Endothelial cell of umbilical vein (primary cell): ENCODE measurements around the gene PRKCZ. TPM values are rescaled to one million over a fixed set of nuclear protein-coding genes. Genes with fewer than 3 reads are reported as not detected.

ENCODE experiments used
- BruUV-seq: library from RNA; stranded (reverse); fragments of 400-500 nt; replicated peaks from 2 replicates; lab custom pipeline; 2021; lab: Mats Ljungman, UMichigan
- CTCF ChIA-PET: fragments of 300-600, 350-600 bp; sonication (Branson Sonifier 250); formaldehyde crosslinking; loops from one replicate; lab custom pipeline; 2021; ENCODE audit warnings: antibody characterized with exemption, inconsistent platforms; lab: Charles Lee
- POLR2A ChIA-PET: fragments of 300-600, 350-600 bp; sonication (Branson Sonifier 250); formaldehyde crosslinking; loops from one replicate; lab custom pipeline; 2021; ENCODE audit warnings: antibody characterized with exemption, inconsistent platforms; lab: Charles Lee
- DNase-seq: peaks from one replicate; pipeline ENCODE4 v3.0.0-alpha.2; 2011; ENCODE audit warnings: low read depth, low spot score
- FAIRE-seq: peaks from 2 replicates; lab custom pipeline; 2011; peaks lifted over from hg19 to GRCh38; lab: Jason Lieb, UNC
- H2AFZ ChIP-seq: 2 replicates; pipeline ENCODE4 v1.6.0; 2012; ENCODE audit warnings: low read depth, low read length, control low read depth, inconsistent platforms
- H3K27ac ChIP-seq: 2 replicates; pipeline ENCODE4 v1.5.1; 2011; ENCODE audit warnings: low read depth, mild to moderate bottlenecking, control low read depth, low read length, moderate library complexity; ENCODE audit not compliant: insufficient read depth
- H3K27me3 ChIP-seq, 2 experiments: 2 replicates each; pipeline versions ENCODE4 v1.6.0 to v1.6.1; 2011; ENCODE audit warnings: low read length in 2 of 2, mixed read lengths in 1 of 2; ENCODE audit not compliant: control insufficient read depth in 2 of 2, insufficient read depth in 2 of 2
- H3K36me3 ChIP-seq, 2 experiments: 2 replicates in 1 of 2; 3 replicates in 1 of 2; pipeline ENCODE4 v1.5.1; 2011; ENCODE audit warnings: low read length in 2 of 2, mild to moderate bottlenecking in 1 of 2, moderate library complexity in 1 of 2; ENCODE audit not compliant: control insufficient read depth in 2 of 2, insufficient read depth in 2 of 2; ENCODE audit errors: extremely low read depth in 1 of 2
- H3K4me1 ChIP-seq: 3 replicates; pipeline ENCODE4 v1.5.1; 2011; ENCODE audit warnings: mild to moderate bottlenecking, low read length; ENCODE audit not compliant: control insufficient read depth, insufficient read depth; ENCODE audit errors: extremely low read depth
- H3K4me2 ChIP-seq: 2 replicates; pipeline ENCODE4 v1.6.1; 2011; ENCODE audit warnings: low read length, control low read depth, mixed read lengths; ENCODE audit not compliant: insufficient read depth
- H3K4me3 ChIP-seq, 3 experiments: fragments of 200-600 bp in 1 of 3; sonication (generic), shearing (Covaris generic) in 1 of 3; replicated peaks in 1 of 3; 2 replicates each; pipeline ENCODE4 v1.5.1; 2011 to 2016; ENCODE audit warnings: control low read depth in 3 of 3, low read length in 3 of 3, mild to moderate bottlenecking in 2 of 3, inconsistent platforms in 1 of 3, low read depth in 1 of 3, moderate library complexity in 1 of 3; ENCODE audit not compliant: insufficient read depth in 1 of 3
- H3K79me2 ChIP-seq: 2 replicates; pipeline ENCODE4 v1.6.0; 2012; ENCODE audit warnings: low read length, inconsistent platforms; ENCODE audit not compliant: control insufficient read depth, insufficient read depth
- H3K9ac ChIP-seq: replicated peaks from 2 replicates; pipeline ENCODE3; 2011; ENCODE audit warnings: low read length, control low read depth; ENCODE audit not compliant: insufficient read depth; ENCODE audit errors: extremely low read depth
- H3K9me1 ChIP-seq: replicated peaks from 3 replicates; pipeline ENCODE4 v1.6.0; 2011; ENCODE audit warnings: mild to moderate bottlenecking, low read length; ENCODE audit not compliant: control insufficient read depth, insufficient read depth; ENCODE audit errors: extremely low read depth
- H3K9me3 ChIP-seq: replicated peaks from 2 replicates; pipeline ENCODE4 v1.5.1; 2012; ENCODE audit warnings: low read length, inconsistent platforms; ENCODE audit not compliant: control insufficient read depth, insufficient read depth
- H4K20me1 ChIP-seq: replicated peaks from 2 replicates; pipeline ENCODE3; 2011; ENCODE audit warnings: mild to moderate bottlenecking, low read length; ENCODE audit not compliant: control insufficient read depth, insufficient read depth; ENCODE audit errors: extremely low read depth
- EZH2 ChIP-seq: IDR thresholded peaks from 2 replicates; pipeline ENCODE4 v1.6.1; 2012; ENCODE audit warnings: borderline replicate concordance, low read depth, mild to moderate bottlenecking, moderate library complexity, low read length, inconsistent platforms; ENCODE audit not compliant: severe bottlenecking
- FOS ChIP-seq: IDR thresholded peaks from 2 replicates; pipeline ENCODE4 v1.6.1; 2011; ENCODE audit warnings: mild to moderate bottlenecking, low read length, moderate library complexity, borderline replicate concordance; ENCODE audit not compliant: insufficient read depth
- GATA2 ChIP-seq: IDR thresholded peaks from 2 replicates; pipeline ENCODE4 v1.7.0; 2011; ENCODE audit warnings: low read depth, mild to moderate bottlenecking, moderate library complexity, mixed read lengths, low read length; ENCODE audit not compliant: insufficient read length, insufficient read depth
- JUN ChIP-seq: IDR thresholded peaks from 2 replicates; pipeline ENCODE4 v1.6.1; 2011; ENCODE audit warnings: borderline replicate concordance, low read depth; ENCODE audit not compliant: insufficient read length, insufficient read depth
- MYC ChIP-seq: IDR thresholded peaks from one replicate; pipeline ENCODE4 v1.6.1; 2011; ENCODE audit warnings: mild to moderate bottlenecking, low read depth, low read length
- POLR2A ChIP-seq: IDR thresholded peaks from 2 replicates; pipeline ENCODE4 v1.6.1; 2012; ENCODE audit warnings: low read depth, mild to moderate bottlenecking, control low read depth, low read length
- POLR2AphosphoS5 ChIP-seq: IDR thresholded peaks from 2 replicates; pipeline ENCODE4 v1.6.1; 2012; ENCODE audit warnings: low read depth, mild to moderate bottlenecking, control low read depth, low read length, moderate library complexity; ENCODE audit not compliant: insufficient read depth
- dilution Hi-C: fragments of 300-500 bp; cut with MboI; formaldehyde crosslinking; loops from one replicate; pipeline ENCODE4 v1.15.0; 2019; ENCODE audit warnings: low sequenced_read_pairs; ENCODE audit not compliant: extremely low pct_ligation_motif_present
- intact Hi-C: fragments of 100-400 bp; cut with micrococcal nuclease; formaldehyde crosslinking; loops from one replicate; pipeline ENCODE4 v1.10.0; 2022
- polyA plus RNA-seq, 4 experiments: library from polyadenylated mRNA; depleted of rRNA in 3 of 4; stranded (reverse) in 3 of 4; unstranded in 1 of 4; fragments of >200 nt; gene quantifications; 2 replicates each; pipeline versions ENCODE4 v1.2.1 to v1.2.3, GENCODE V29; 2011 to 2012; ENCODE audit warnings: missing spikeins in 1 of 4
- total RNA-seq: library from RNA; stranded (reverse); gene quantifications from 2 replicates; pipeline ENCODE4 v1.2.3, GENCODE V29; 2021
- TF ChIP-seq, protein P1 (sequence below): IDR thresholded peaks from 2 replicates; pipeline ENCODE4 v1.6.1; 2011; ENCODE audit not compliant: insufficient read depth, insufficient read length
- TF ChIP-seq, protein P2 (sequence below), 2 donors: IDR thresholded peaks; 1 replicate in 1 of 2; 2 replicates in 1 of 2; pipeline ENCODE4 v1.5.1; 2011; ENCODE audit warnings: low read length in 2 of 2, mild to moderate bottlenecking in 2 of 2, moderate library complexity in 2 of 2, control low read depth in 1 of 2, inconsistent platforms in 1 of 2, low read depth in 1 of 2; ENCODE audit not compliant: insufficient read depth in 1 of 2; ENCODE audit errors: extremely low read depth in 1 of 2

PRKCZ gene
- total and polyA plus RNA-seq, 2 donors (not counting 3 experiments of a cell fraction or from before 2014, with no cell fraction given) = 0.22 to 1.7 TPM

DNA sequence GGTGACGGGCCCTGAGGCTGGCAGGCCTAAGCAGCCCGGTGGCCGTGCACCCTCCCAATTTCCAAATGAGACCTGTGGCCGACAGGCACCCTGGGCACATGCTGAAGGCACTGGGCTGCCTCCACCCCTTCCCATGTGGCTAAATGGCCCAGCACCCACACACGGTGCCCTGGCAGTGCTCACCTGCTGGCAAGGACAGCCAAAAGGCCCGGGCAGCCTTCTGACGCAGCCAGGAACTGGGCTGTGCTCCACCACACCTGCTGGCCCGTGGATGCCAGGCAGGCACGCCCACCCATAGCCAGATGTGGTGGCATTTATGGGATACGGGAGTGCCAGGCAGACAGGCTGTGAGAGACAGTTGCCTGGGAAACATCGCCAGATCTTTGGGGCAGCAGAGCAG is 148.4 kb downstream of the PRKCZ start:
- DNase-seq (no peak), FAIRE-seq (no peak)
- Histone ChIP-seq H3K9ac (peak overlapping the region; percentile 14), H2AFZ (peak overlapping the region; percentile 76), H3K9me1 (no peaks in the 10 kb centered on the region), H3K27ac (peak overlapping the region; percentile 21), H3K79me2 (peaks cover under 1% of the 10 kb centered on the region), H4K20me1 (no peaks in the 10 kb centered on the region), H3K36me3 (no peaks in the 10 kb centered on the region), H3K27me3 (no peaks in the 10 kb centered on the region), H3K4me3 (no peak overlapping the region), H3K4me1 (peaks cover 9% of the 10 kb centered on the region), H3K4me2 (no peak overlapping the region), H3K9me3 (no peaks in the 10 kb centered on the region)
- dilution Hi-C loops (loop anchor here (10.0 kb wide), 1 partner anchor 176 kb away; no protein-coding TSS in a partner anchor), intact Hi-C loops (loop anchor here (5.0 to 10.0 kb wide), 3 partner anchors 114 to 1226 kb away; partner anchors contain the start of gene PRXL2B)
- CTCF ChIA-PET = interaction anchor here (0.6 to 12.3 kb wide), 12 partner anchors 9 to 216 kb away, joined by 3 to 631 read pairs (median 4); partner anchors contain the start of genes MORN1 and RER1
- POLR2A ChIA-PET = interaction anchor here (0.6 to 1.7 kb wide), 5 partner anchors 28 to 183 kb away, joined by 3 to 9 read pairs (median 4); no protein-coding TSS in a partner anchor
- BruUV-seq = no TSS peak
- no peak for TF ChIP-seq POLR2A
- no peak for TF ChIP-seq FOS
- TF ChIP-seq MYC = no peak
- TF ChIP-seq, protein P1, sequence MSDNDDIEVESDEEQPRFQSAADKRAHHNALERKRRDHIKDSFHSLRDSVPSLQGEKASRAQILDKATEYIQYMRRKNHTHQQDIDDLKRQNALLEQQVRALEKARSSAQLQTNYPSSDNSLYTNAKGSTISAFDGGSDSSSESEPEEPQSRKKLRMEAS = no peak
- no peak for TF ChIP-seq JUN
- TF ChIP-seq, protein P2, sequence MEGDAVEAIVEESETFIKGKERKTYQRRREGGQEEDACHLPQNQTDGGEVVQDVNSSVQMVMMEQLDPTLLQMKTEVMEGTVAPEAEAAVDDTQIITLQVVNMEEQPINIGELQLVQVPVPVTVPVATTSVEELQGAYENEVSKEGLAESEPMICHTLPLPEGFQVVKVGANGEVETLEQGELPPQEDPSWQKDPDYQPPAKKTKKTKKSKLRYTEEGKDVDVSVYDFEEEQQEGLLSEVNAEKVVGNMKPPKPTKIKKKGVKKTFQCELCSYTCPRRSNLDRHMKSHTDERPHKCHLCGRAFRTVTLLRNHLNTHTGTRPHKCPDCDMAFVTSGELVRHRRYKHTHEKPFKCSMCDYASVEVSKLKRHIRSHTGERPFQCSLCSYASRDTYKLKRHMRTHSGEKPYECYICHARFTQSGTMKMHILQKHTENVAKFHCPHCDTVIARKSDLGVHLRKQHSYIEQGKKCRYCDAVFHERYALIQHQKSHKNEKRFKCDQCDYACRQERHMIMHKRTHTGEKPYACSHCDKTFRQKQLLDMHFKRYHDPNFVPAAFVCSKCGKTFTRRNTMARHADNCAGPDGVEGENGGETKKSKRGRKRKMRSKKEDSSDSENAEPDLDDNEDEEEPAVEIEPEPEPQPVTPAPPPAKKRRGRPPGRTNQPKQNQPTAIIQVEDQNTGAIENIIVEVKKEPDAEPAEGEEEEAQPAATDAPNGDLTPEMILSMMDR (IDR thresholded peaks at IDR 0.05; ENCODE audit: extremely low read depth in 1 of 2, insufficient read depth in 1 of 2, low read depth in 1 of 2, low read length in 2 of 2) = no peak
- no peak for TF ChIP-seq EZH2
- no peak for TF ChIP-seq GATA2
- no peak for TF ChIP-seq POLR2AphosphoS5
